ENCODE measurements around the gene ZBTB7B. TPM values are rescaled to one million over a fixed set of nuclear protein-coding genes. Genes with fewer than 3 reads are reported as not detected.

The ZBTB7B gene
- total and polyA plus RNA-seq, 2 donors from 2014 or later, result 20.1 to 68.7 TPM

DNA sequence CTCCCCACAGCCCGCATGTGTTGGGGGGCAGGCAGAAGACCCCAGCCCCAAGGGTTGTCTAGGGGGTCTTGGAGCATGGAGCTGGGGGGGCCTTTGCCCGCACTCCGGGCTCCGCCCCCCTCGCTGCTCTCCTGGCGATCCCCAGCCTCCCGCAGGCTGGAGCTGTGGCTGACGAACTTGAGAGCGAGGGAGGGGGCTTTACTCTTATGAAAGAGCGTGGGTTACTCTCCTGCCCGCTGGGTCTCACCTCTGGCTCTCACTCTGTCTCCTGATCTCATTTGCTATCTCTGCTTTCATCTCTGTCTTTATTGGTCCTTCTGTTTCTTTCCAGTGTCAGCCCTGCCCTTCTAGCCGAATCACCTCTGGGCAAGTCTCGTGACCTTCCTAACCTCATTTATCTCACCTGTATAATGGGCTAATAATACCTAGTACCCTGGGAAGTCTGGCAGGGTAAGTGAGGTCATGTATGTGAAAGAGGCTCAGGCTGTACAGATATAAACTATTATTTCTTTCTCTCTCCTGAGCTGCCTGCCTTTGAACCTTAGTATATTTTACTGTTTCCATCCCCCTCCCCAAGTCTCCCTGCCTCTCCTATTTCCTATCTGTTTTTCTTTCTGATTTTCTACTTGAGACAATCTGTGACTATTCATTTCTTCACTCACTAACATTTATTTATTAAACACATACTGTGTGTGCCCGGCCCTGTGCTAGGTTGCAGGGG lies 61.7 kb downstream of the ZBTB7B start:
- DNase-seq, result peak in 4 of 5 donors; percentile 73 to 86 (median 85)
- Histone ChIP-seq H3K9me3 (ENCODE audit: control insufficient read depth in 2 of 3, insufficient read depth in 1 of 3, low read length in 3 of 3) (no peaks in the 10 kb centered on the region), H3K27me3 (ENCODE audit: control insufficient read depth, insufficient read depth, low read length) (no peaks in the 10 kb centered on the region), H3K4me1 (ENCODE audit: control insufficient read depth in 2 of 3, insufficient read depth in 2 of 3, low read depth in 1 of 3, low read length in 3 of 3) (peaks cover 0 to 17% (median 4%) of the 10 kb centered on the region in 3 donors), H3K9ac (ENCODE audit: low read length in 3 of 3) (peak overlapping the region in 2 of 3 donors; percentile 39 to 68), H3K36me3 (ENCODE audit: control insufficient read depth in 2 of 3, insufficient read depth in 3 of 3, low read length in 3 of 3) (no peaks in the 10 kb centered on the region), H3K27ac (ENCODE audit: low read depth in 2 of 2, low read length in 2 of 2) (peak overlapping the region in 1 of 2 donors; percentile 72), H3K4me3 (ENCODE audit: low read length in 3 of 3) (peak overlapping the region; percentile 62 to 72 (median 66))
- no peak for FAIRE-seq
- TF ChIP-seq, protein P1, sequence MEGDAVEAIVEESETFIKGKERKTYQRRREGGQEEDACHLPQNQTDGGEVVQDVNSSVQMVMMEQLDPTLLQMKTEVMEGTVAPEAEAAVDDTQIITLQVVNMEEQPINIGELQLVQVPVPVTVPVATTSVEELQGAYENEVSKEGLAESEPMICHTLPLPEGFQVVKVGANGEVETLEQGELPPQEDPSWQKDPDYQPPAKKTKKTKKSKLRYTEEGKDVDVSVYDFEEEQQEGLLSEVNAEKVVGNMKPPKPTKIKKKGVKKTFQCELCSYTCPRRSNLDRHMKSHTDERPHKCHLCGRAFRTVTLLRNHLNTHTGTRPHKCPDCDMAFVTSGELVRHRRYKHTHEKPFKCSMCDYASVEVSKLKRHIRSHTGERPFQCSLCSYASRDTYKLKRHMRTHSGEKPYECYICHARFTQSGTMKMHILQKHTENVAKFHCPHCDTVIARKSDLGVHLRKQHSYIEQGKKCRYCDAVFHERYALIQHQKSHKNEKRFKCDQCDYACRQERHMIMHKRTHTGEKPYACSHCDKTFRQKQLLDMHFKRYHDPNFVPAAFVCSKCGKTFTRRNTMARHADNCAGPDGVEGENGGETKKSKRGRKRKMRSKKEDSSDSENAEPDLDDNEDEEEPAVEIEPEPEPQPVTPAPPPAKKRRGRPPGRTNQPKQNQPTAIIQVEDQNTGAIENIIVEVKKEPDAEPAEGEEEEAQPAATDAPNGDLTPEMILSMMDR (IDR thresholded peaks at IDR 0.05; ENCODE audit: borderline replicate concordance, extremely low read depth, insufficient read depth), result no peak
- intact Hi-C loops (cut with DNase I), result no loop called here

DNA sequence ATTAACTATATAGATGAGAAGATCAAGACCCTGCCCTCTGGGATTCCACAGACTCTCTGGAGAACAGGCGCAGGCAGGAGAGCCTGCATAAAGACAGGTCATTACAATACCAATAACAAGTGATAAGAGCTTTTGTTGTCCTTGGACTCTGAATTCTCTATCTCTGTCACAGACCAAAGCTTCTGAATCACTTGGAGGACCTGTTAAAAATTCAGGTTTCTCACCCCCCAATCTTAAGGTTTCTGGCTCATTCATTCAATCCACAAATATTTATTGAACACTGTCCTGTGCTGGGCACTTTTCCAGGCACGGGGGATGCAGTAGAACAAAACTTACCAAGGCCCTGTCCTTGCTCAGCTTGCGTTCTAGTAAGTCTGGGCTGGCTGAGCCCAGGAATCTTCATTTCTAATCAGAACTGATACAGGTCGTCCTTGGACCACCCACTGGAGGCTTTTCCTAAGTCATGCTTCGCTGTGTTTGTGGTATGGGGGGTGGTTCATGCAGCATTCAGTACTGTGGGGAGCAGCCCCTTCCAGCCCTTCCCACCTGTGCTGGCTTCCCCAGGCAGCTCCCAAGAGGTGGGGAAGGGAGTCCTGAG lies 62.3 kb downstream of the ZBTB7B start:
- DNase-seq, result peak in 2 of 5 donors; percentile 32 to 42
- Histone ChIP-seq H3K4me3 (ENCODE audit: low read length in 3 of 3) (no peak overlapping the region), H3K4me1 (ENCODE audit: control insufficient read depth in 2 of 3, insufficient read depth in 2 of 3, low read depth in 1 of 3, low read length in 3 of 3) (peaks cover 0 to 17% (median 4%) of the 10 kb centered on the region in 3 donors), H3K9ac (ENCODE audit: low read length in 3 of 3) (no peak overlapping the region), H3K27me3 (ENCODE audit: control insufficient read depth, insufficient read depth, low read length) (no peaks in the 10 kb centered on the region), H3K27ac (ENCODE audit: low read depth in 2 of 2, low read length in 2 of 2) (no peak overlapping the region), H3K9me3 (ENCODE audit: control insufficient read depth in 2 of 3, insufficient read depth in 1 of 3, low read length in 3 of 3) (no peaks in the 10 kb centered on the region), H3K36me3 (ENCODE audit: control insufficient read depth in 2 of 3, insufficient read depth in 3 of 3, low read length in 3 of 3) (no peaks in the 10 kb centered on the region)
- intact Hi-C loops (cut with DNase I), result no loop called here
- no peak for FAIRE-seq
- TF ChIP-seq, protein P1 (IDR thresholded peaks at IDR 0.05; ENCODE audit: borderline replicate concordance, extremely low read depth, insufficient read depth), result no peak

DNA sequence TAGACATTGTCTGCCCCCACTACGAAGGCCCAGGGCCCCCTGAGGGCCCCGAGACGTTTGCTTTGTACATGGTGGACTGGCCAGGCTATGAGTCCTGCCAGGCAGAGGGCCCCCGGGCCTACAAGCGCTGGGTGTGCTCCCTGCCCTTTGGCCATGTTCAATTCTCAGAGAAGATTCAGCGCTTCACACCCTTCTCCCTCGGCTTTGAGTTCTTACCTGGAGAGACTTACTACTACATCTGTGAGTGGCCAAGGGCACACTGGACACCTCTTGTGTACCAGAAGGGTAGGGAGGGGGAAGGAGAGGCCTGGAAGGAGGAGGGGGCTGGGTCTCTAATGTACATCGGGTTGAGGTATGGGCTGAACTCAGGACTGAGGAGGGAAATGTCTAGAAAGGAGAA lies 64.2 kb downstream of the ZBTB7B start:
- intact Hi-C loops (cut with DNase I), result no loop called here
- FAIRE-seq (no peak), DNase-seq (no peak)
- Histone ChIP-seq H3K4me1 (ENCODE audit: control insufficient read depth in 2 of 3, insufficient read depth in 2 of 3, low read depth in 1 of 3, low read length in 3 of 3) (peaks cover 0 to 20% (median 4%) of the 10 kb centered on the region in 3 donors), H3K27ac (ENCODE audit: low read depth in 2 of 2, low read length in 2 of 2) (no peak overlapping the region), H3K9me3 (ENCODE audit: control insufficient read depth in 2 of 3, insufficient read depth in 1 of 3, low read length in 3 of 3) (no peaks in the 10 kb centered on the region), H3K27me3 (ENCODE audit: control insufficient read depth, insufficient read depth, low read length) (peaks cover under 1% of the 10 kb centered on the region), H3K9ac (ENCODE audit: low read length in 3 of 3) (no peak overlapping the region), H3K36me3 (ENCODE audit: control insufficient read depth in 2 of 3, insufficient read depth in 3 of 3, low read length in 3 of 3) (no peaks in the 10 kb centered on the region), H3K4me3 (ENCODE audit: low read length in 3 of 3) (no peak overlapping the region)
- TF ChIP-seq, protein P1 (IDR thresholded peaks at IDR 0.05; ENCODE audit: borderline replicate concordance, extremely low read depth, insufficient read depth), result no peak

Small RNA genes within 50 kb of the gene (microRNA-seq; reads per million reads assigned to microRNA genes)
- not detected for gene MIR4258

Other genes with a start within 250 kb of the ZBTB7B start
- gene KCNN3, start 132.5 kb upstream of the ZBTB7B start, total RNA-seq, result 5.6 TPM
- gene KCNN3, start 132.5 kb upstream of the ZBTB7B start, polyA plus RNA-seq (ENCODE audit: insufficient read depth, low read depth, low replicate concordance), result 2.6 TPM
- 42.0 TPM for gene PMVK, start 66.1 kb upstream of the ZBTB7B start, total RNA-seq
- gene PMVK, start 66.1 kb upstream of the ZBTB7B start, polyA plus RNA-seq (ENCODE audit: insufficient read depth, low read depth, low replicate concordance), result 132 TPM
- gene PBXIP1, start 46.7 kb upstream of the ZBTB7B start, total RNA-seq, result 83.9 TPM
- gene PBXIP1, start 46.7 kb upstream of the ZBTB7B start, polyA plus RNA-seq (ENCODE audit: insufficient read depth, low read depth, low replicate concordance), result 115 TPM
- 32.8 TPM for gene PYGO2, start 41.0 kb upstream of the ZBTB7B start, total RNA-seq
- gene PYGO2, start 41.0 kb upstream of the ZBTB7B start, polyA plus RNA-seq (ENCODE audit: insufficient read depth, low read depth, low replicate concordance), result 26.9 TPM
- gene SHC1, start 32.1 kb upstream of the ZBTB7B start, total RNA-seq, result 153 TPM
- gene SHC1, start 32.1 kb upstream of the ZBTB7B start, polyA plus RNA-seq (ENCODE audit: insufficient read depth, low read depth, low replicate concordance), result 43.8 TPM
- 23.1 TPM for gene CKS1B, start 28.1 kb upstream of the ZBTB7B start, total RNA-seq
- 43.1 TPM for gene CKS1B, start 28.1 kb upstream of the ZBTB7B start, polyA plus RNA-seq (ENCODE audit: insufficient read depth, low read depth, low replicate concordance)
- gene FLAD1, start 19.5 kb upstream of the ZBTB7B start, total RNA-seq, result 34.1 TPM
- gene FLAD1, start 19.5 kb upstream of the ZBTB7B start, polyA plus RNA-seq (ENCODE audit: insufficient read depth, low read depth, low replicate concordance), result 37.9 TPM
- gene LENEP, start 9.2 kb upstream of the ZBTB7B start, total RNA-seq, result not detected
- not detected for gene LENEP, start 9.2 kb upstream of the ZBTB7B start, polyA plus RNA-seq (ENCODE audit: insufficient read depth, low read depth, low replicate concordance)
- gene DCST2, start 31.0 kb downstream of the ZBTB7B start, total RNA-seq, result 1.4 TPM
- gene DCST2, start 31.0 kb downstream of the ZBTB7B start, polyA plus RNA-seq (ENCODE audit: insufficient read depth, low read depth, low replicate concordance), result 0.43 TPM
- gene DCST1, start 31.0 kb downstream of the ZBTB7B start, total RNA-seq, result not detected
- not detected for gene DCST1, start 31.0 kb downstream of the ZBTB7B start, polyA plus RNA-seq (ENCODE audit: insufficient read depth, low read depth, low replicate concordance)
- gene ADAM15, start 48.5 kb downstream of the ZBTB7B start, total RNA-seq, result 152 TPM
- 68.4 TPM for gene ADAM15, start 48.5 kb downstream of the ZBTB7B start, polyA plus RNA-seq (ENCODE audit: insufficient read depth, low read depth, low replicate concordance)
- gene EFNA4, start 60.9 kb downstream of the ZBTB7B start, total RNA-seq, result 7.6 TPM
- 11.8 TPM for gene EFNA4, start 60.9 kb downstream of the ZBTB7B start, polyA plus RNA-seq (ENCODE audit: insufficient read depth, low read depth, low replicate concordance)
- gene EFNA3, start 76.0 kb downstream of the ZBTB7B start, total RNA-seq, result 1.7 TPM
- 1.2 TPM for gene EFNA3, start 76.0 kb downstream of the ZBTB7B start, polyA plus RNA-seq (ENCODE audit: insufficient read depth, low read depth, low replicate concordance)
- 133 TPM for gene EFNA1, start 125.1 kb downstream of the ZBTB7B start, total RNA-seq
- gene EFNA1, start 125.1 kb downstream of the ZBTB7B start, polyA plus RNA-seq (ENCODE audit: insufficient read depth, low read depth, low replicate concordance), result 61.1 TPM
- gene SLC50A1, start 133.1 kb downstream of the ZBTB7B start, total RNA-seq, result 34.8 TPM
- 61.8 TPM for gene SLC50A1, start 133.1 kb downstream of the ZBTB7B start, polyA plus RNA-seq (ENCODE audit: insufficient read depth, low read depth, low replicate concordance)
- gene DPM3, start 137.7 kb downstream of the ZBTB7B start, total RNA-seq, result 84.4 TPM
- gene DPM3, start 137.7 kb downstream of the ZBTB7B start, polyA plus RNA-seq (ENCODE audit: insufficient read depth, low read depth, low replicate concordance), result 237 TPM
- gene KRTCAP2, start 170.5 kb downstream of the ZBTB7B start, total RNA-seq, result 198 TPM
- gene KRTCAP2, start 170.5 kb downstream of the ZBTB7B start, polyA plus RNA-seq (ENCODE audit: insufficient read depth, low read depth, low replicate concordance), result 351 TPM
- gene TRIM46, start 171.0 kb downstream of the ZBTB7B start, total RNA-seq, result 2.1 TPM
- 0.28 TPM for gene TRIM46, start 171.0 kb downstream of the ZBTB7B start, polyA plus RNA-seq (ENCODE audit: insufficient read depth, low read depth, low replicate concordance)
- 33.0 TPM for gene THBS3, start 205.1 kb downstream of the ZBTB7B start, total RNA-seq
- gene THBS3, start 205.1 kb downstream of the ZBTB7B start, polyA plus RNA-seq (ENCODE audit: insufficient read depth, low read depth, low replicate concordance), result 21.4 TPM
- 38.8 TPM for gene MTX1, start 205.9 kb downstream of the ZBTB7B start, total RNA-seq
- gene MTX1, start 205.9 kb downstream of the ZBTB7B start, polyA plus RNA-seq (ENCODE audit: insufficient read depth, low read depth, low replicate concordance), result 86.9 TPM